H9 (cell line): ENCODE measurements around the gene MAP4K3. TPM values are rescaled to one million over a fixed set of nuclear protein-coding genes. Genes with fewer than 3 reads are reported as not detected.

Experiments
- DNase-seq: peaks from one replicate; pipeline ENCODE4 v3.0.0-alpha.2; 2017
- H2AFZ ChIP-seq: one replicate; pipeline ENCODE4 v1.6.1; 2013; ENCODE audit warnings: mild to moderate bottlenecking, low read length, control low read depth, moderate library complexity
- H2AK5ac ChIP-seq: 2 replicates; pipeline ENCODE4 v1.6.1; 2013; ENCODE audit warnings: low read length, control low read depth, mixed read lengths; ENCODE audit not compliant: insufficient read length
- H2BK120ac ChIP-seq: one replicate; pipeline ENCODE4 v1.6.1; 2013; ENCODE audit warnings: low read depth, mild to moderate bottlenecking, low read length, control low read depth, inconsistent platforms; ENCODE audit not compliant: poor library complexity, severe bottlenecking
- H2BK12ac ChIP-seq: 2 replicates; pipeline ENCODE4 v1.6.1; 2013; ENCODE audit warnings: low read length, control low read depth, mixed read lengths, low read depth; ENCODE audit not compliant: insufficient read length
- H2BK15ac ChIP-seq: 2 replicates; pipeline ENCODE4 v1.6.1; 2013; ENCODE audit warnings: low read depth, low read length, control low read depth
- H2BK20ac ChIP-seq: one replicate; pipeline ENCODE4 v1.6.1; 2013; ENCODE audit warnings: low read depth, mild to moderate bottlenecking, low read length, control low read depth, inconsistent platforms; ENCODE audit not compliant: poor library complexity, severe bottlenecking
- H2BK5ac ChIP-seq: 2 replicates; pipeline ENCODE4 v1.6.1; 2013; ENCODE audit warnings: low read length, control low read depth, mixed read lengths; ENCODE audit not compliant: insufficient read length
- H3K14ac ChIP-seq: 2 replicates; pipeline ENCODE4 v1.6.1; 2013; ENCODE audit warnings: low read length, control low read depth; ENCODE audit not compliant: insufficient read depth
- H3K18ac ChIP-seq: 2 replicates; pipeline ENCODE4 v1.6.1; 2013; ENCODE audit warnings: low read depth, mild to moderate bottlenecking, mixed read lengths, low read length, control low read depth; ENCODE audit not compliant: insufficient read length
- H3K23ac ChIP-seq: 2 replicates; pipeline ENCODE4 v1.6.1; 2013; ENCODE audit warnings: low read length, control low read depth, mixed read lengths, low read depth; ENCODE audit not compliant: insufficient read length
- H3K23me2 ChIP-seq: 2 replicates; pipeline ENCODE4 v1.6.1; 2013; ENCODE audit warnings: low read depth, mild to moderate bottlenecking, mixed read lengths, low read length, control low read depth; ENCODE audit not compliant: insufficient read length, poor library complexity, severe bottlenecking
- H3K27ac ChIP-seq: 2 replicates; pipeline ENCODE4 v1.5.1; 2013; ENCODE audit warnings: low read length, control low read depth, mixed read lengths, low read depth; ENCODE audit not compliant: insufficient read length
- H3K27me3 ChIP-seq: 2 replicates; pipeline ENCODE4 v1.6.1; 2013; ENCODE audit warnings: low read length, control low read depth, inconsistent platforms; ENCODE audit not compliant: insufficient read depth
- H3K4ac ChIP-seq: 2 replicates; pipeline ENCODE4 v1.6.1; 2013; ENCODE audit warnings: low read depth, mild to moderate bottlenecking, control low read depth, inconsistent platforms, low read length, moderate library complexity
- H3K4me1 ChIP-seq: 2 replicates; pipeline ENCODE4 v1.6.1; 2013; ENCODE audit warnings: low read length, control low read depth, inconsistent platforms; ENCODE audit not compliant: insufficient read depth
- H3K4me2 ChIP-seq: 2 replicates; pipeline ENCODE4 v1.6.1; 2013; ENCODE audit warnings: low read length, control low read depth, mixed read lengths; ENCODE audit not compliant: insufficient read length, insufficient read depth
- H3K56ac ChIP-seq: 2 replicates; pipeline ENCODE4 v1.6.1; 2013; ENCODE audit warnings: low read depth, mild to moderate bottlenecking, mixed read lengths, low read length, control low read depth; ENCODE audit not compliant: insufficient read length
- H3K79me1 ChIP-seq: 2 replicates; pipeline ENCODE4 v1.6.1; 2013; ENCODE audit warnings: low read depth, mild to moderate bottlenecking, moderate library complexity, low read length, control low read depth, inconsistent platforms; ENCODE audit not compliant: insufficient read depth, poor library complexity, severe bottlenecking
- H3K79me2 ChIP-seq: 2 replicates; pipeline ENCODE4 v1.6.1; 2013; ENCODE audit warnings: low read length, control low read depth, inconsistent platforms; ENCODE audit not compliant: insufficient read depth
- H3K9ac ChIP-seq: 2 replicates; pipeline ENCODE4 v1.6.1; 2013; ENCODE audit warnings: low read length, control low read depth, mixed read lengths; ENCODE audit not compliant: insufficient read length; ENCODE audit errors: extremely low read depth
- H3K9me3 ChIP-seq: one replicate; pipeline ENCODE4 v1.6.1; 2013; ENCODE audit warnings: low read depth, low read length, inconsistent platforms; ENCODE audit not compliant: control insufficient read depth
- H3T11ph ChIP-seq: one replicate; pipeline ENCODE4 v1.6.1; 2013; ENCODE audit warnings: mild to moderate bottlenecking, low read length, control low read depth, inconsistent platforms
- H4K20me1 ChIP-seq: one replicate; pipeline ENCODE4 v1.6.1; 2013; ENCODE audit not compliant: control insufficient read depth, insufficient read length, insufficient read depth
- H4K5ac ChIP-seq: 2 replicates; pipeline ENCODE4 v1.6.1; 2013; ENCODE audit warnings: low read depth, mild to moderate bottlenecking, mixed read lengths, low read length, control low read depth; ENCODE audit not compliant: insufficient read length
- H4K8ac ChIP-seq: replicated peaks from 2 replicates; pipeline ENCODE4 v1.6.1; 2013; ENCODE audit warnings: low read length, control low read depth, mixed read lengths, low read depth; ENCODE audit not compliant: insufficient read length
- H4K91ac ChIP-seq: 2 replicates; pipeline ENCODE4 v1.6.1; 2013; ENCODE audit warnings: low read depth, mild to moderate bottlenecking, moderate library complexity, mixed read lengths, low read length, control low read depth; ENCODE audit not compliant: insufficient read length
- H3K27ac Mint-ChIP-seq, 3 experiments: 2 replicates in 2 of 3; 3 replicates in 1 of 3; pipeline ENCODE4 v1.8.0; 2020 to 2021; ENCODE audit warnings: mixed read lengths in 3 of 3, mild to moderate bottlenecking in 1 of 3, moderate library complexity in 1 of 3
- H3K27me3 Mint-ChIP-seq: 2 replicates; pipeline ENCODE4 v1.8.0; 2021; ENCODE audit warnings: low read depth, mild to moderate bottlenecking, moderate library complexity, mixed read lengths
- H3K36me3 Mint-ChIP-seq, 3 experiments: 2 replicates in 2 of 3; 3 replicates in 1 of 3; pipeline ENCODE4 v1.8.0; 2020 to 2021; ENCODE audit warnings: low read depth in 3 of 3, mixed read lengths in 3 of 3; ENCODE audit not compliant: insufficient read depth in 1 of 3
- H3K4me1 Mint-ChIP-seq, 2 experiments: 2 replicates each; pipeline ENCODE4 v1.8.0; 2020; ENCODE audit warnings: mixed read lengths in 2 of 2
- H3K4me3 Mint-ChIP-seq, 2 experiments: 2 replicates in 1 of 2; 3 replicates in 1 of 2; pipeline ENCODE4 v1.8.0; 2020 to 2021; ENCODE audit warnings: mild to moderate bottlenecking in 2 of 2, mixed read lengths in 2 of 2, moderate library complexity in 1 of 2
- H3K9me3 Mint-ChIP-seq, 2 experiments: 2 replicates in 1 of 2; 3 replicates in 1 of 2; pipeline ENCODE4 v1.8.0; 2020; ENCODE audit warnings: mild to moderate bottlenecking in 2 of 2, mixed read lengths in 2 of 2, moderate library complexity in 1 of 2
- CTCF ChIP-seq: fragments of 200-600 bp; sonication (generic); conservative IDR thresholded peaks from 3 replicates; pipeline ENCODE4 v1.8.0; 2021; ENCODE audit warnings: antibody characterized with exemption, mild to moderate bottlenecking
- WGBS: extraction: QIAGEN DNeasy Blood & Tissue Kit; methylation state at CpG from one replicate; pipeline ENCODE4 v1.1.7; 2013; ENCODE audit warnings: missing lambda C conversion rate, low lambda C conversion rate, mixed read lengths; ENCODE audit not compliant: insufficient read length; ENCODE audit errors: extremely low coverage; 5-methylcytosine and 5-hydroxymethylcytosine counted together
- total RNA-seq: library from RNA; stranded (reverse); gene quantifications from 2 replicates; pipeline ENCODE4 v1.2.1, GENCODE V29; 2021

The MAP4K3 gene
- total RNA-seq, 1 experiment from 2014 or later: 37.9 TPM

GRCh38 chr2:39306626-39307025 is 130.5 kb downstream of the MAP4K3 start:
- no peak overlapping the region for H2BK15ac ChIP-seq

More at GRCh38 chr2:39306626-39307025, 130.5 kb downstream of the MAP4K3 start:
- Histone ChIP-seq H4K5ac (no peak overlapping the region), H3K56ac (no peak overlapping the region), H3K23ac (no peak overlapping the region), H3T11ph (no peak overlapping the region), H3K4me2 (no peak overlapping the region), H3K14ac (no peak overlapping the region), H2BK120ac (no peak overlapping the region), H2AFZ (no peak overlapping the region), H3K23me2 (no peaks in the 10 kb centered on the region), H3K4ac (no peak overlapping the region), H3K79me1 (no peaks in the 10 kb centered on the region), H4K8ac (no peak overlapping the region), H4K20me1 (no peaks in the 10 kb centered on the region), H3K9ac (no peak overlapping the region), H2BK12ac (no peak overlapping the region), H2BK5ac (no peak overlapping the region), H2AK5ac (no peak overlapping the region), H3K4me1 (peaks cover 2% of the 10 kb centered on the region; the same call in 1 of the 2 replicates), H3K27me3 (no peaks in the 10 kb centered on the region), H2BK20ac (no peak overlapping the region), H3K79me2 (no peaks in the 10 kb centered on the region), H3K18ac (no peak overlapping the region), H3K27ac (no peak overlapping the region), H3K9me3 (no peaks in the 10 kb centered on the region), H4K91ac (no peak overlapping the region)
- no CpG with 5 or more reads among the region's 1 CpG for WGBS
- H3K9me3 Mint-ChIP-seq: no peaks in the 10 kb centered on the region; a peak in 1 of 5 replicates
- H3K36me3 Mint-ChIP-seq: peaks cover 4 to 22% (median 13%) of the 10 kb centered on the region in 3 experiments
- H3K27ac Mint-ChIP-seq: peak overlapping the region in 2 of 3 experiments; percentile 19 to 92; a peak in 2 of 7 replicates
- peaks cover 7 to 20% of the 10 kb centered on the region in 2 experiments for H3K4me1 Mint-ChIP-seq
- DNase-seq: no peak
- no peak overlapping the region for H3K4me3 Mint-ChIP-seq
- H3K27me3 Mint-ChIP-seq: no peaks in the 10 kb centered on the region
- TF ChIP-seq CTCF: no peak
